Stimulated activated naive CD4-positive, alpha-beta T cell treated with Interleukin-2 at 50 U/mL for 16 hours (primary cell): ENCODE data around the gene PRKG2.
"Not testable (repeated sequence)": the region's sequence is repeated elsewhere in the genome, so short reads cannot be mapped to it uniquely, and the experiment has no call there.

ENCODE experiments used
- DNase-seq: peaks from one replicate; lab custom pipeline; 2025; lab: John Stamatoyannopoulos, UW

PRKG2 gene

DNA sequence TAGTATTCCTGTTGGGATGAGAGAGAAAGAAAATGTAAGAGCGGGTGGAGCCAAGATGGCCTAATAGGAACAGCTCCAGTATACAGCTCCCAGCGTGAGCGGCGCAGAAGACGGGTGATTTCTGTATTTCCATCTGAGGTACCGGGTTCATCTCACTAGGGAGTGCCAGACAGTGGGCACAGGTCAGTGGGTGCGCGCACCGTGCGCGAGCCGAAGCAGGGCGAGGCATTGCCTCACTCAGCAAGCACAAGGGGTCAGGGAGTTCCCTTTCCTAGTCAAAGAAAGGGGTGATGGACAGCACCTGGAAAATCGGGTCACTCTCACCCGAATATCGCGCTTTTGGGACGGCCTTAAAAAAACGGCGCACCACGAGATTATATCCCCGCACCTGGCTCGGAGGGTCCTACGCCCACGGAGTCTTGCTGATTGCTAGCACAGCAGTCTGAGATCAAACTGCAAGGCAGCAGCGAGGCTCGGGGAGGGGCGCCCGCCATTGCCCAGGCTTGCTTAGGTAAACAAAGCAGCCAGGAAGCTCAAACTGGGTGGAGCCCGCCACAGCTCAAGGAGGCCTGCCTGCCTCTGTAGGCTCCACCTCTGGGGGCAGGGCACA, 61.2 kb downstream of the PRKG2 start:
- not testable (repeated sequence) for DNase-seq

DNA sequence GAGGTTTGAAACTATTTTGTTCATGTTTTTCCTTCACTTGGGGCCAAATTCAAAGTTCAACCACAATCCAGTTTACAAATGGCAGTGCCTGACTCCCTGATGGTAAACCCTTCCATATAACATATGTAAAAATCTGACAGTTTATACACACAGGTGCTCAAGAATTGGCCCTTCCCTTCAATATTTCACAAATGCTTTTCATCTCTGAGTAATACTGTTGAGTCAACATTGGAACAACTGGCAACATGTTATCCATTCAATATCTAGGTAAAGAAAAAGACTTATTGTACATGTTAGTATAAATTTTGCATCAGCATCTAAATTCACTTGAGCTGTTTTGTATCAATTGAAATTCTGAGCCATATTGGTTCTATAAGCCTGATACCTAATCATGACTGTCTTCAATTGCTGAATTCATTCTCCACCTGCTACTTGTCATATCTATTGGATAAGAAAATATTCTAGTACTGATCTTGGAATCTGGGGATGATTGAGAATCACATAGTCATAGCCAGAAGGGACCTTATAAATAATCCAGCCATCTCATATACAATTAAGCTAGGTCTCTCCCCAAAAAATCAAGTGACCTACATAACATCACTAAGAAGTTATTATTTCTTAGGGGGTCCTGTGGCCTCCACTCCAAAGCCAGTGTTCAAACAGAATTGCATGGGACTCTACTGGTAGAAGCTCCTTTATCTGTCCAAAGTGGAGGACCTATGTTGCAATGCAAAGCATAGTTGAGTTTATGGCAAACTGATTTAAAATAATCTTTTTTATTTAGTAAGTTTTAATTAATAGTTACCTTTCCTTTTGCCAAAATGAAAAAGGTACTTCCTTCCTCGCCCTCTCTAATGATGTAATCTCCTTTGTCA, 61.9 kb downstream of the PRKG2 start:
- no peak for DNase-seq

DNA sequence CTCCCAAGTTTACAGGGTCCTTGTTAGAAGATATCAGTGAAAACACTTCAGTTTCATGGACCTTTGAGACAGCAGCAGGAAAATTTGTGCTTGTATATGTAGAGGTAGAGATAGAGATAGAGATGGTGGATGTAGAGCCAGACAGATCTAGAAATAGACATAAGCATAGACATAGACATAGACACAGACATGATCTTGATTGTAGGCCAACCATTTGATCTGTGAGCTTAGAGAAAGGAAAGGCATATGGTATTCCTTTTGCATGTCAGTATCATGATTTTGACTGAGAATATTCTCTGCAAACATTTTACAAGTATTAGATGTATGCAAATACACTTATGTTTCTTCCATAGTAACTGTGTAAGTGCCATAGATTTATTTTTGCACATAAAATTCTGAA, 65.0 kb downstream of the PRKG2 start:
- DNase-seq = no peak

DNA sequence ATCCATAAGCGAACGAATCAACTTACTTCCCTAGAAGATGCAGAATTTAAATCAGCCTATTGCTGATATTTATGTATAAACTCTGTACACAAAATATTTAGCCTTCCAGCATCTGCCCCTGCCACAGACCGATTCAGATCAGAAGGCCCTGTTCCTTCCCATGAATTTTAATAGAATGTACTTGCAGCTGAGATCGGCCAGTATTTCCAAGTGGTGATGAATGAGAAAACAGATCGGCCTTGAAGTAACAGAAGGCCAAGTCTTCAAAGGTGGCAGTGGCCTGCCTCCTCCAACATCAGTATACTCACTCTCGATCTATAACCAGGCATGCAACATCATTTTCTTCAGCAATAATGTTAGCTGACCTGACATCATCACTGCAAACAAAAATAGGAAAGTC, 66.4 kb downstream of the PRKG2 start:
- DNase-seq = no peak

DNA sequence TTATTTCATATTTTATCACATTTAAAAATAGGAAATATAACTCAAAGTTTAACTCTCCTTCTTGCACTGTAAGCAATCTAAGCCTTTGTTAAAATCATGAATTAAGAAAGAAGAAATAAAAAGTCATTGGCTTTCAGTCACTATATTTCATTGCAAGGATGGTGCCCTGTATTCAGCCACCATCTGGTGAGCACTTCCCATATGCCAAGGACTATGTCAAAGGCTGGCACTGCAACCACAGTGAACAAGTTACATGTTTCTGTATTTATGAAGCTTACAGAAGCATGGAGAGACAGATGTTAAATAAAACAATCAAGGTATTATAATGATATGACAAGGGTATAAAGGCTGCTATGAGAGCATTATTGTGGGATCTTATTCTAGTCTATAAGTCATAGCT, 68.6 kb downstream of the PRKG2 start:
- no peak for DNase-seq

DNA sequence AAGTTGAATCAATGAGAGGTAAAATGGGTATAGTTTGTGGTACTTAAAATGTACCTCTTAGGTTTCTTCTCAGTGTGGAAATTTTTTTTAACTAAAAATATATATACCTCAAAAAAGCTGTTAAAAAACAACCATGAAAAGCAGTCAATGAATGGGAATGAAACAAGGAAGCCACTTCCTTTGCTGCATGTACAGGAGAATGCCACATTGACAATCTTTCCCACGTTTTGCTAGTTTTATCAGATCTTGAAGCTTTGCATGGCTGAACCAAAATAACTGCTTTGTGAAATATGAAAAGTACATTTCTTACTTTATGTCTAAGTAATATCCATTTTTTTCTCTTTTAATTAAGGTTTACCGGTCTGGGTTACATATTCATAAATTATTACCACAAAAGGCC, 71.8 kb downstream of the PRKG2 start:
- DNase-seq = no peak

DNA sequence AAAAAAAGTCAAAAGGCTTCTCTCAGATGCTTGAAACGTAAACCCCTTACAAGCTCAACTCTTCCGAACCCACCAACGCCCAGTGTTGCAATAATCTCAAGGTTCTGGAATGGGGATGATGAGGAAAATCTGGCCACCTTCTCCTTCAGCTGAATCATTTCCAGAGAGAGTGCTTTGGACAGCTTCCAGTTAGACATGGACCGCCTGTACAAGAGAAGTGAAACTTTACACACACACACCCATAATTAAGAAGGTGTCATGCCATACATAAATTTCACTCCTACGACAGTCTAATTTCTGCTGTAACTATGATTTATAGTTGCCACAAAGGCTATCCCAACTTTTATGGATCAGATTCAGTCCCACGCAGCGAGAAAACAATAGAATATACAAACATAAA, 72.3 kb downstream of the PRKG2 start:
- no peak for DNase-seq

DNA sequence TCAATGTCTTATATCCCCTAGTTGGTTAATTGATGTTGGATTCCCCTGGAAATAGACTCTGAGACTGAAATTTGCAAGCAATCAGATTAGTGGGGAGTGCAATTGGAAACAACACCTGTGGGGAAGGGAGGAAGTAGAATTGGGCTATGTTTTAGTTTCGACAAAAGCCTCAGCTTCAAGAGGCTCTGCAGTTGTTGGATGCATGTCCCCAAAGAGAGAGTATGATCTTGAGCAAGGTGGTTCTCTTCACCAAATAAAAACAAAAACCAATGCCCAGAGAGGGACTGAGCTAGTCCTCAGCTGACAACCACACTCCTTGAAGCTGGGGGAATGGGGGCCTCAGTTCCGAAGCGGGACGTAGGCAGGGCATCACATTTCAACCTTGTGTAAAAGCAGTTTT, 77.1 kb downstream of the PRKG2 start:
- DNase-seq = no peak

DNA sequence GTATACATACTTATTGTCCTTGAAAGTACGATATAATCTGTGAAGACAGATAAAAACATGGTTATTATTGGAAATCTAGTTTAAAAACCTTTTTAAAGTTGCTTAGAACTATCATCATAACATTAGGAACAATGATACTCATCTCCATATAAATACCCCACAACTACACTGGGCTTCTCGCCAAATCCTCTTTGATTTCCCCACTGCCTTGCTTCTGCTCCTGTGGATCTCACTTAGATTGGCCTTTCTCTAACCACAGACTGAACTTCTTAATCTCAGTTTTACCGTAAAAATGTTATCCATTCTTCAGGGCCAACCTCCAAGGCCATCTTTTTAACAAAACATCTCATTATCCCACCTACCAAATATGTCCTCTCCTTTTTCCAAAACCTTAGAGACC, 77.6 kb downstream of the PRKG2 start:
- no peak for DNase-seq

DNA sequence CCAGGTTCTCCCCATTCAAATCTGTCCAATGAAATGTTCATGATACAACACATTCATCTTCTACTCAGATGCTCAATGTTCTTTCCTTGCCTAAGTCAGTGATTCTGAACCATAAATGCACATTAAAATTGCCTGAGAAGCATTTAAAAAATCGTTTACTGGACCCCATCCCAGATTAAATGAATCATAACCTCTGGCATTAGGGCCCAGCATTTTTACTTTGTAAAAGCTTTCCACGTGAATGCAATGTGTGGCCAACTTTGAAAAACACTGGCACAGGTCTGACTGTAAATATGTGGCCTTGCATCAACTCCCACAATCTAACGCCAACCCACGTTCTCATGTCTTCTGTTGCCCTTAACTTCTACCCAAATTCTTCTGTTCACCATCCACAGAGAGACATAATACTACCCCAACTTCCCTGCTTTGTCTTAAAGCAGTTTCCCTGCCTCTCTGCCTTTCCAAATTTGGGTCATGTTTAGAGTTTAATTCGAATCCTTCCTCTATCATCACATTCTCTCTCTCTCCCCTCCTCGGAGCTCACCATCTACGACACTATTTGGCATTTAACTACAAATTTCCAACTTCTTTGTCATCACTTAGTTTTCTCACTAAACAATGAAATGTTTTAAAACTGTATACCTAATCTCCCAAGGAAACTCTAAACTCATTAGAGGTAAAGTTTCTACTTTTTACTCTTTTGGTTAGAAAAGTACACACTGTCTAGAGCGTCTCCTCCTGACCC, 78.7 kb downstream of the PRKG2 start:
- no peak for DNase-seq

DNA sequence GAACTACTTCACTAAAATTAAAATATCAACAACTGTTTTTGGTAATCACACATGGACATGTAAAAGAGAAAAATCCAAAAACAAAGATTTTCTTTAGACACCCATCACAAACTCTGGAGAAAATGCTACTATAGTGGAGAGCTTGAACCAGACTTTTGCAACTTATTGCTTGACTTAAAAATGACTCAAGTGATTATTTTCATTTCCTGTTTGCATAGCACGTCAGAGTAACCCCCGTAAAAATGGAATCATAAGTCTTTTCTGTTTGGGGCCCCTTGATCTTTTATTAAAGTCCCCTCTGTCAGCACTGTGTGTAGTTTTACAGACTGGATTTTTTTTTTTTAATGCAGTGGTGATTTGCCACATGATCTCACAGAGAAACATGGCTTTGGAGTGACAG, 79.5 kb downstream of the PRKG2 start:
- DNase-seq = no peak

DNA sequence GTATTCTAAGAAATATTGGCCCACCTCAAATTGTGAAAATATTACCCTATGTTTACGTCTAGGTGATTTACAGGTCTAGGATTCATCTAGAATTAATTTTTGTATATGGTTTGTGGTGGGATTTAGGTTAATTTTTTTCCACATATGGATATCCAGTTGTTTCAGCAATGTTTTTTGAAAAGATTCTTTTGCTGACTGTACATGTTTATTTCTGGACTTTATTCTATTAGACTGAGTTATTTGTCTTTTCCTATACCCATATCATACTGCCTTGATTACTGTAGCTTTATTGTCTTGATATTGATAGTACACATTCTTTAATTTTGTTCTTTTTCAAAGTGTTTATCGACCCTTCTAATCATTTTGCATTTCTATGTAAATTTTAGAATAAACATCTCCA, 83.5 kb downstream of the PRKG2 start:
- DNase-seq = no peak

DNA sequence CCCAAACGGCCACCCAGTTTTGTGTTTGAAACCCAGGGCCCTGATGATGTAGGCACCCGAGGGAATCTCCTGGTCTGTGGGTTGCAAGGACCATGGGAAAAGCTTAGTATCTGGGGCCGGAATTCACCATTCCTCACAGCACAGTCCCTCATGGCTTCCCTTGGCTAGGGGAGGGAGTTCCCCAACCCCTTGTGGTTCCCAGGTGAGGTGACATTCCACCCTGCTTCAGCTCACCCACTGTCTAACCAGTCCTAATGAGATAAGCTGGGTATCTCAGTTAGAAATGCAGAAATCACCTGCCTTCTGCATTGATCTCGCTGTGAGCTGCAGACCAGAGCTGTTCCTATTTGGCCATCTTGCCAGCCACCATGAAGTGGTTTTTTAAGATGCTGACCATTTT, 84.0 kb downstream of the PRKG2 start:
- no peak for DNase-seq

DNA sequence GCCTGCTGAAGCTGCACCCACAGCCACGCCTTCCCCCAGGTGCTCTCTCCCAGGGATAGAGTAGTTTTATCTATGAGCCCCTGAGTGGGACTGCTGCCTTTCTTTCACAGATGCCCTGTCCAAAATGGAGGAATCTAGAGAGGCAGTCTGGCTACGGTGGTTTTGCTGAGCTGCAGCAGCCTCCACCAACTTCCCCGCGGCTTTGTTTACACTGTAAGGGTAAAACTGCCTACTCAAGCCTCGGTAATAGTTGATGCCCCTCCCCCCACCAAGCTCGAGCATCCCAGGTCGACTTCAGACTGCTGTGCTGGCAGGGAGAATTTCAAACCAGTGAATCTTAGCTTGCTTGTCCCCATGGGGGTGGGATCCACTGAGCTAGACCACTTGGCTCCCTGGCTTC, 84.5 kb downstream of the PRKG2 start:
- DNase-seq = no peak

DNA sequence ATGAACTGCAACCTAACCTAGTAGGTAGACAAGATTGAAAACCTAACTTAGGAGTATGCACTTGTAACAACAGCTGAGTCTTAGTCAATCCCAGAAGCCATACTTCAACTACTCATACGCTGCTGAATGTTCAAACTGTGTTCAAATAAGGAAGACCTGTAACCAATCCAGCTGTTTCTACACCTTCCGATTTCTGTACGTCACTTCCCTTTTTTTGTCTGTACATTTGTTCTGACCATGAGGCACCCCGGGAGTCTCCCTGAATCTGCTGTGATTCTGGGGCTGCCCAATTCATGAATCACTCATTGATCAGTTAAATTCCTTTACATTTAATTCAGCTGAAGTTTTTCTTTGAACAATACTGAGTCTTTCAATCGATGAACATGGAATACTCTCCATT, 95.0 kb downstream of the PRKG2 start:
- no peak for DNase-seq

DNA sequence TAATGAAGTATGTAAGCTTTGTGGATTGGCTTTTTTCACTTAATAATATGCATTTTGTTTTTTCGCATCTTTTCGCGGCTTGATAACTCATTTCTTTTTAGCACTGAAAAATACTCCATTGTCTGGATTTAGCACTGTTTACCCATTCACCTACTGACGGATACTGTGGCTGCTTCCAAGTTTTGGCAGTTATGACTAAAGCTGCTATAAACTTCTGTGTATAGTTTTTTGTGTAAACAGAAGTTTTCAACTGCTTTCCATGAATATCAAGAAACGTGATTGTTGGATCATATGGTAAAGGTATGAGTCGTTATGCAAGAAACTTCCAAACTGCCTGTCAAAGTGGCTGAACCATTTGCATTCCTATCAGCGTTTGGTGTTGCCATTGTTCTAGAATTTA, 96.9 kb downstream of the PRKG2 start:
- no peak for DNase-seq

DNA sequence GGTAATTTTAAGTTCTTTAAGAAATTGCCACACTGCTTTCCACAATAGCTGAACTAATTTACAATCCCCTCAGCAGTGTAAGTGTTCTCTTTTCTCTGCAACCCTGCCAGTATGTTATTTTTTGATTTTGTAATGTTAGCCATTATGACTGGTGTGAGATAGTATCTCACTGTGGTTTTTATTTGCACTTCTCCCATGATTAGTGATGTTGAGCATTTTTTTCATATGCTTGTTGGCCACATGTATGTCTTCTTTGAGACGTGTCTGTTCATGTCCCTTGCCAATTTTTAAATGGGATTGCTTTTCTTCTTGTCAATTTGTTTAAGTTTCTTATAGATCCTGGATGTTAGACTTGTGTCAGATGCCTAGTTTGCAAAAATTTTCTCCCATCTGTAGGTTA, 98.5 kb downstream of the PRKG2 start:
- DNase-seq = no peak

DNA sequence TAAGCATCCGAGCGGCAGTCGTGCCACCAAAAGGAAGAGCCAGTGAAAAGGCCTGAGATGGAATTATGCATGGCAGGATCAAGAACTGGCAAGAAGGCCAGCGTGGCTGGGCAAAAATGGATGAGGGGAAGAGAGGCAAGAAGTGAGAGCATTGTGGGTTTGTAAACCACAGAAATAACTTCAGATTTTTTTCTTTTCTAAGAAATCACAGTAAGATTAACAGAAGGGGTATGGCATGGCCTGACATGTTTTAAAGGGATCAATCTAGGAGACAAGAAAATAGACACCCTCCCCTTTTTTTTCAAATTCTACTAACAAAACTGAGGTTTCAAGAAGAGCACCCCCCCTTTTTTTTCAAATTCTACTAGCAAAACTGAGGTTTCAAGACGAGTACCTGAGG, 102.0 kb downstream of the PRKG2 start:
- DNase-seq = no peak

DNA sequence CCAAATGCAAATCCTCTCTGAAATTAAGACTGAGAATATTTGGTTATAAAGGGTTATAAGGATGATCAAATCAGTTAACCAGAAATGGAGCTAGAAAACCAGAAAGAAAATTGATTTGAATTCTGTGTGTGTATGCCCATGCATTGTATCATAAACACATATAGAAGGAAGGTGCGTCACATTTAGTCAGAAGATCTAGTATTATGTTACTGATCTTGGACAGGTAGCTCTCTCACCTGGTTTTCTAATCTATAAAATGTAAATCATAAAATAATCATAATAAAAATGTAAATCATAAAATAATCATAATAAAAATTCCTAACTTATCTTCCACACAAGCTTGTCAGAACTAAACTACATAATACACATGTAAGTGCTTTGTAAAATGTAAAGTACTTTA, 105.7 kb downstream of the PRKG2 start:
- DNase-seq = no peak

DNA sequence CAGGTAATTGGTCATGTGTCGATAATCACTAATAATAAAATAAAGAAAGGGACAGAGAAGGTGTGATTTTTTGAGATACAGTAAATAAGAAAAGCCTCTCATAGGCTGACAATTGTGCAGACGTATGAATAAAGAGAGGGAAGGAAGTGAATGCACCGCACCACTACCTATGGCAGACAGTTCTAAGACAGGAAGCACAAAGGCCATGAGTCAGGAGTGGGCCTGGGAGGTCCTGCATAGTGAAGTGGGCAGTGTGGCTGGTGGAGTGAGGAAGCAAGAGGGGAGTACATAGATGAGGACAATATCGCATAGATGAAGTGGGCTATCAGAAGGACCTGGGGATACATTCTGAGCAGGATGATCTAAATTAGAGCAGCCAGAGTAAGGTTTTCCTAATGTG, 108.9 kb downstream of the PRKG2 start:
- DNase-seq = no peak

DNA sequence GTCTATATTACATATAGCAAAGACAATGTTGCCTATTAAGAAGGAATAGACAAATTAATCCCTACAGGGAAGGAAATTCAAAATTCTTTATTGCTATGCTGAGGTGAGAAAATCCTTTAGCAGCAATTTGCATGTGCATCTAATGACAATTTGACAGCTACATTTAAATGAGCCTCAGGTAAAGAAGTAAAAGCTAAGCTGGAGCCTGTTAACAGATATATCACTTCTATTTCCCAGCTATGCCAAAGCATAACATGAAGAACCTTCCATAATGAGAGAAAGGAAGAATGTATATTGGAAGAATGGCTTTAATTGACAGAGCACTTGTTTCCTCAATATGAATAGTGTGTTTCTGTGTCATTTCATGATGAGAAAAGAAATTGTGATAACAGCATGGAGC, 112.9 kb downstream of the PRKG2 start:
- DNase-seq = no peak

DNA sequence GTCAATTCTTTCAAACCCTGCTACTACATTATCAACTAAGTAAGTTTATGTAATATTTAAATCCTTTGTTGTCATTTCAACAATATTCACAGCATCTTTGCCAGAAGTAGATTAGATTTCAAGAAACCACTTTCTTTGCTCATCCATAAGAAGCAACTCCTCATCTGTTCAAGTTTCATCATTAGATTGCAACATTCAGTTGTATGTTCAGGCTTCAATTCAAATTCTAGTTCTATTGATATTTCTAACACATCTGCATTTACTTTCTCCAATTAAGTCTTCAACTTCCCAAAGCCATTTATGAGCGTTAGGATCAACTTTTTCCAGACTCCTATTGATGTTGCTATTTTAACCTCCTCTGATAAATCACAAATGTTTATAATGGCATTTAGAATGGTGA, 118.5 kb downstream of the PRKG2 start:
- DNase-seq = no peak

DNA sequence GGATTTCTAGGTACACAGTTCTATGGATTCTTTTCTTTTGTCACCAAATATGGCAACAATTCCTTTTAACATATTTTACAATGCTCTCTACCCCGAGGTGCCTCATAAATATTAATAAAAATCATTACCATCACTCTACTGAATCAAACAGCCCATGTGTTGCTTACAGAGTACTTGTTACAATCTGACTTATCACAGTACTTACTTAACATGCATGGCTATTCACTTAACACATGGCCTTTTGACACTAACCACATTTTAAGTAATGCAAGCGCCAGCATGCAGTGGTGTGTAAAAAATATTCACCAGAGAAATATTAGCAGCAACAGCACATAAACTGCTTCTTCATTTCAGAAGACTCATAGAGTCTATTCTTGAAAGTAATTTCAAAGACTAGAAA, 119.6 kb downstream of the PRKG2 start:
- DNase-seq = no peak
